A549 (cell line): ENCODE measurements around the gene DRD3. TPM values are rescaled to one million over a fixed set of nuclear protein-coding genes. Genes with fewer than 3 reads are reported as not detected.

ENCODE experiments used
- ATAC-seq, 2 experiments: fragments of 200-7000 bp in 1 of 2; fragments of >200 bp in 1 of 2; cut with Nextera tagmentation in 1 of 2; cut with Tn5 transposase in 1 of 2; 3 replicates each; pipeline versions ENCODE4 v1.8.0 to v1.9.1; 2018 to 2020; ENCODE audit warnings: mild to moderate bottlenecking in 1 of 2, moderate library complexity in 1 of 2
- CTCF ChIA-PET: fragments of 300-600 bp; sonication (Branson Sonifier 250); formaldehyde crosslinking; extraction: SDS; loops from one replicate; lab custom pipeline; 2021; ENCODE audit warnings: antibody characterized with exemption, inconsistent platforms; lab: Yijun Ruan, JAX
- POLR2A ChIA-PET: fragments of 350-600 bp; formaldehyde crosslinking; extraction: SDS; loops from one replicate; lab custom pipeline; 2021; ENCODE audit warnings: antibody characterized with exemption, inconsistent platforms; lab: Yijun Ruan, JAX
- DNase-seq, 2 experiments: peaks; one replicate each; pipeline versions ENCODE4 v3.0.0 to v3.0.0-alpha.2; 2011 to 2016; ENCODE audit warnings: low read depth in 1 of 2, low spot score in 1 of 2
- FAIRE-seq: peaks from 2 replicates; lab custom pipeline; 2011; peaks lifted over from hg19 to GRCh38; lab: Jason Lieb, UNC
- H3K27ac ChIP-seq, 2 experiments: fragments of >200 bp; sonication (Bioruptor Twin); formaldehyde crosslinking; 3 replicates each; pipeline ENCODE4 v1.5.1; 2016 to 2017
- H3K4me1 ChIP-seq: fragments of >200 bp; sonication (Bioruptor Twin); formaldehyde crosslinking; 3 replicates; pipeline ENCODE4 v1.6.1; 2016
- H3K4me2 ChIP-seq: fragments of >200 bp; sonication (Bioruptor Twin); formaldehyde crosslinking; 3 replicates; pipeline ENCODE4 v1.6.1; 2016
- H3K4me3 ChIP-seq: fragments of >200 bp; sonication (Bioruptor Twin); formaldehyde crosslinking; 3 replicates; pipeline ENCODE4 v1.5.1; 2016
- H3K9me3 ChIP-seq: fragments of >200 bp; sonication (Bioruptor Twin); formaldehyde crosslinking; 3 replicates; pipeline ENCODE4 v1.6.1; 2016
- ATOH8 ChIP-seq: fragments of 250-450 bp; sonication (Bioruptor Pico); IDR thresholded peaks from 2 replicates; pipeline ENCODE4 v1.5.0; 2020; ENCODE audit warnings: low read depth, mild to moderate bottlenecking, moderate library complexity
- BCL3 ChIP-seq: fragments of >200 bp; sonication (Bioruptor Twin); formaldehyde crosslinking; IDR thresholded peaks from 3 replicates; pipeline ENCODE4 v1.6.1; 2016
- CBX2 ChIP-seq: fragments of 200-600 bp; sonication (generic); IDR thresholded peaks from 2 replicates; pipeline ENCODE4 v1.6.1; 2016; ENCODE audit warnings: low read depth, mild to moderate bottlenecking, borderline replicate concordance
- CHD2 ChIP-seq: fragments of 150-350 bp; IDR thresholded peaks from 2 replicates; pipeline ENCODE4 v1.6.1; 2014; ENCODE audit warnings: low read length; ENCODE audit not compliant: partially characterized antibody
- E2F6 ChIP-seq: IDR thresholded peaks from 2 replicates; pipeline ENCODE4 v1.6.1; 2012; ENCODE audit warnings: low read depth, borderline replicate concordance
- EHMT2 ChIP-seq: fragments of 200-600 bp; sonication (generic); IDR thresholded peaks from 2 replicates; pipeline ENCODE4 v1.6.1; 2016; ENCODE audit warnings: antibody characterized with exemption, low read depth, mild to moderate bottlenecking, moderate library complexity
- ELK1 ChIP-seq: fragments of 150-350 bp; IDR thresholded peaks from 2 replicates; pipeline ENCODE4 v1.6.1; 2014; ENCODE audit warnings: low read depth, mild to moderate bottlenecking, low read length
- EP300 ChIP-seq, 2 experiments: fragments of >200 bp; sonication (Bioruptor Twin); formaldehyde crosslinking; IDR thresholded peaks; 2 replicates in 1 of 2; 3 replicates in 1 of 2; pipeline ENCODE4 v1.6.1; 2016 to 2017
- FOSB ChIP-seq: fragments of 250-450 bp; sonication (Bioruptor Pico); IDR thresholded peaks from 2 replicates; pipeline ENCODE4 v1.5.0; 2020; ENCODE audit warnings: mild to moderate bottlenecking, moderate library complexity
- GATA3 ChIP-seq: IDR thresholded peaks from 2 replicates; pipeline ENCODE4 v1.6.1; 2012; ENCODE audit warnings: borderline replicate concordance
- HDAC2 ChIP-seq: fragments of 200-600 bp; sonication (generic); IDR thresholded peaks from 2 replicates; pipeline ENCODE4 v1.6.1; 2016
- HEYL ChIP-seq: fragments of 250-450 bp; sonication (Bioruptor Pico); IDR thresholded peaks from 2 replicates; pipeline ENCODE4 v1.8.0; 2021; ENCODE audit warnings: mild to moderate bottlenecking, moderate library complexity
- HMGXB4 ChIP-seq: fragments of 250-450 bp; sonication (Bioruptor Pico); IDR thresholded peaks from 2 replicates; pipeline ENCODE4 v1.5.0; 2021; ENCODE audit warnings: mild to moderate bottlenecking, moderate library complexity, borderline replicate concordance
- HOXB13 ChIP-seq: fragments of 250-450 bp; sonication (Bioruptor Pico); IDR thresholded peaks from 2 replicates; pipeline ENCODE4 v1.5.0; 2020; ENCODE audit warnings: low read depth, mild to moderate bottlenecking, moderate library complexity
- HOXB5 ChIP-seq: fragments of 250-450 bp; sonication (Bioruptor Pico); IDR thresholded peaks from 2 replicates; pipeline ENCODE4 v1.5.0; 2020; ENCODE audit warnings: mild to moderate bottlenecking, moderate library complexity
- JUN ChIP-seq, 2 experiments: fragments of >200 bp; sonication (Bioruptor Twin); formaldehyde crosslinking; IDR thresholded peaks; 2 replicates in 1 of 2; 3 replicates in 1 of 2; pipeline ENCODE4 v1.6.1; 2016 to 2017
- KDM1A ChIP-seq: fragments of 200-600 bp; sonication (generic); IDR thresholded peaks from 2 replicates; pipeline ENCODE4 v1.6.1; 2016; ENCODE audit warnings: low read depth, mild to moderate bottlenecking
- KDM5A ChIP-seq: fragments of 200-600 bp; sonication (generic); IDR thresholded peaks from 2 replicates; pipeline ENCODE4 v1.6.1; 2016; ENCODE audit warnings: antibody characterized with exemption, mild to moderate bottlenecking
- NFE2L2 ChIP-seq: fragments of 150-350 bp; conservative IDR thresholded peaks from 2 replicates; pipeline ENCODE4 v1.6.1; 2014; ENCODE audit warnings: low read length
- NR3C1 ChIP-seq: fragments of >200 bp; sonication (Bioruptor Twin); formaldehyde crosslinking; IDR thresholded peaks from 3 replicates; pipeline ENCODE4 v1.6.1; 2017
- PHF8 ChIP-seq: fragments of 200-600 bp; sonication (generic); IDR thresholded peaks from 2 replicates; pipeline ENCODE4 v1.6.1; 2016; ENCODE audit warnings: low read depth, mild to moderate bottlenecking, antibody characterized with exemption, moderate library complexity, borderline replicate concordance
- POLR2A ChIP-seq: IDR thresholded peaks from 2 replicates; pipeline ENCODE4 v1.6.1; 2012; ENCODE audit warnings: mild to moderate bottlenecking, low read length
- POLR2AphosphoS2 ChIP-seq: conservative IDR thresholded peaks from 2 replicates; pipeline ENCODE4 v1.6.1; 2012; ENCODE audit warnings: low read length, improper control_type of control experiment, inconsistent platforms
- RFX5 ChIP-seq: fragments of 450-650 bp; IDR thresholded peaks from 2 replicates; pipeline ENCODE4 v1.7.1; 2014; ENCODE audit warnings: antibody characterized with exemption, mild to moderate bottlenecking, moderate library complexity
- SMC3 ChIP-seq: fragments of >200 bp; sonication (Bioruptor Twin); formaldehyde crosslinking; IDR thresholded peaks from 3 replicates; pipeline ENCODE4 v1.6.1; 2018; ENCODE audit warnings: inconsistent platforms
- TFCP2L1 ChIP-seq: fragments of 250-450 bp; sonication (Bioruptor Pico); IDR thresholded peaks from 2 replicates; pipeline ENCODE4 v1.5.0; 2021; ENCODE audit warnings: mild to moderate bottlenecking
- TP53 ChIP-seq: fragments of 250-450 bp; sonication (Bioruptor Pico); IDR thresholded peaks from 2 replicates; pipeline ENCODE4 v1.5.0; 2021; ENCODE audit warnings: mild to moderate bottlenecking, moderate library complexity
- USF2 ChIP-seq: fragments of 450-650 bp; IDR thresholded peaks from 2 replicates; pipeline ENCODE4 v1.6.1; 2014; ENCODE audit warnings: antibody characterized with exemption
- ZC3H11A ChIP-seq: fragments of 450-650 bp; IDR thresholded peaks from 2 replicates; pipeline ENCODE4 v1.6.1; 2014; ENCODE audit warnings: antibody characterized with exemption, mild to moderate bottlenecking
- whole genome bisulfite sequencing: methylation state at CpG from one replicate; pipeline ENCODE4 v1.1.6; 2017; ENCODE audit errors: missing lambda C conversion rate; 5-methylcytosine and 5-hydroxymethylcytosine counted together
- polyA plus RNA-seq, 4 experiments: library from polyadenylated mRNA; depleted of rRNA in 3 of 4; stranded (reverse); fragments of >200 nt; fragmentation: RNase III in 1 of 4; extraction: RNeasy Plus Mini Kit Qiagen cat#74134 plus additional on column Dnase treatment in 1 of 4; gene quantifications; 2 replicates in 3 of 4; 3 replicates in 1 of 4; pipeline ENCODE4 v1.2.3, GENCODE V29; 2011 to 2017

DRD3 gene
- polyA plus RNA-seq, 2 of the 4 experiments (the other 2 are of a cell fraction): not detected

GRCh38 chr3:114175204-114175987, 3.5 kb downstream of the DRD3 start:
- Histone ChIP-seq H3K4me1 (no peaks in the 10 kb centered on the region), H3K9me3 (no peaks in the 10 kb centered on the region), H3K27ac (no peak overlapping the region), H3K4me2 (no peak overlapping the region), H3K4me3 (no peak overlapping the region)
- DNase-seq (no peak), FAIRE-seq (no peak), ATAC-seq (no peak)
- 1% methylated on average over 3 of the region's 3 CpGs for WGBS
- ChIA-PET POLR2A (no interaction called here), CTCF (interaction anchor here (2.2 kb wide), 1 partner anchor 22 kb away, joined by 4 read pairs; no protein-coding TSS in a partner anchor)
- TF ChIP-seq NFE2L2 (no peak), FOSB (CRISPR knock-in tag) (no peak), POLR2AphosphoS2 (no peak), PHF8 (no peak), GATA3 (no peak), TP53 (CRISPR knock-in tag) (no peak), HOXB13 (CRISPR knock-in tag) (no peak), KDM5A (no peak), E2F6 (no peak), ELK1 (no peak), JUN (IDR thresholded peaks at IDR 0.05) (no peak), HEYL (CRISPR knock-in tag) (no peak), POLR2A (no peak), NR3C1 (no peak), RFX5 (no peak)

GRCh38 chr3:114171677-114172076, 7.2 kb downstream of the DRD3 start:
- 58% methylated on average over 7 of the region's 7 CpGs for WGBS
- POLR2A ChIA-PET: no interaction called here
- no peak for FAIRE-seq
- TF ChIP-seq POLR2A (0 out of 2 replicates have a peak, but pooled peaks have one; percentile 9), PHF8 (no peak)
- TF ChIP-seq, all 56 proteins: peak for 1
- no peak overlapping the region for H3K4me3 ChIP-seq
- ATAC-seq: no peak
- no peak overlapping the region for H3K27ac ChIP-seq
- CTCF ChIA-PET: interaction anchor here (1.2 kb wide), 1 partner anchor 11 kb away, joined by 4 read pairs; no protein-coding TSS in a partner anchor
- no peak for DNase-seq
- H3K9me3 ChIP-seq: no peaks in the 10 kb centered on the region
- H3K4me1 ChIP-seq: no peaks in the 10 kb centered on the region
- H3K4me2 ChIP-seq: no peak overlapping the region

GRCh38 chr3:114168150-114168549, 10.7 kb downstream of the DRD3 start:
- FAIRE-seq: no peak
- POLR2A ChIA-PET: no interaction called here
- TF ChIP-seq EP300 (IDR thresholded peaks at IDR 0.05): no peak
- TF ChIP-seq POLR2AphosphoS2: no peak
- no peak for TF ChIP-seq BCL3
- no peak for TF ChIP-seq KDM1A
- TF ChIP-seq TFCP2L1 (CRISPR knock-in tag): no peak
- no peak for TF ChIP-seq USF2
- TF ChIP-seq ZC3H11A: no peak
- no peak for TF ChIP-seq CHD2
- TF ChIP-seq HDAC2: no peak
- no peak for TF ChIP-seq ATOH8 (CRISPR knock-in tag)
- TF ChIP-seq HOXB5: no peak
- TF ChIP-seq SMC3: no peak
- no peak for TF ChIP-seq CBX2
- no peak for TF ChIP-seq HMGXB4 (CRISPR knock-in tag)
- no peak for TF ChIP-seq EHMT2
- no peak for TF ChIP-seq PHF8

More at GRCh38 chr3:114168150-114168549, 10.7 kb downstream of the DRD3 start:
- DNase-seq (no peak), ATAC-seq (no peak)
- no peak overlapping the region for H3K4me2 ChIP-seq
- H3K4me1 ChIP-seq: no peaks in the 10 kb centered on the region
- no peak overlapping the region for H3K4me3 ChIP-seq
- CTCF ChIA-PET: interaction anchor here (0.8 to 3.2 kb wide), 4 partner anchors 10 to 16 kb away, joined by 3 to 11 read pairs (median 6); partner anchors contain the start of gene DRD3
- no peak overlapping the region for H3K27ac ChIP-seq
- WGBS: 13% methylated on average over 2 of the region's 2 CpGs
- no peaks in the 10 kb centered on the region for H3K9me3 ChIP-seq
